Measurements from ENCODE around the gene IVNS1ABP. TPM values are rescaled to one million over a fixed set of nuclear protein-coding genes. Genes with fewer than 3 reads are reported as not detected.

The IVNS1ABP gene
- total RNA-seq, 4 donors from 2014 or later = 51.7 to 87.8 (median 61.1) TPM

GRCh38 chr1:185249563-185249962, 67.5 kb downstream of the IVNS1ABP start:
- Histone ChIP-seq H3K4me1 (no peaks in the 10 kb centered on the region), H3K27me3 (no peaks in the 10 kb centered on the region), H3K36me3 (no peaks in the 10 kb centered on the region), H3K4me3 (replicated peaks in 1 of 3) (no peak overlapping the region), H3K9me3 (no peaks in the 10 kb centered on the region), H3K27ac (no peak overlapping the region)
- 58 to 64% methylated on average over 2 of the region's 2 CpGs for WGBS, 2 donors
- TF ChIP-seq CTCF (IDR thresholded peaks at IDR 0.05) (no peak), POLR2A (IDR thresholded peaks at IDR 0.05) (no peak)
- intact Hi-C loops (cut with DNase I) = no loop called here
- no peak for DNase-seq

Small RNA genes lying within 50 kb of the gene (small RNA-seq; reads per million reads assigned to genes)
- not detected for gene RF00019

Other genes starting within 250 kb of the IVNS1ABP start
- gene TRMT1L, start 160.3 kb downstream of the IVNS1ABP start, total RNA-seq = 10 to 100 TPM; 25.2 to 31.7 (median 27.1) TPM
- gene SWT1, start 160.1 kb downstream of the IVNS1ABP start, total RNA-seq = 10 to 100 TPM in 2 of 4 donors, 1 to 10 TPM in 2; 9.4 to 13.4 (median 11.4) TPM